Trophoblast cell (in vitro differentiated cells and primary cell): Measurements from ENCODE around the gene ALKBH5.

Source experiments
- DNase-seq, 2 donors: peaks; one replicate each; pipeline ENCODE4 v3.0.0-alpha.2; 2016
- H2AFZ ChIP-seq: 2 replicates; pipeline ENCODE4 v1.6.1; 2013; ENCODE audit warnings: low read length, moderate library complexity, mild to moderate bottlenecking; ENCODE audit not compliant: insufficient read depth, poor library complexity
- H2AK5ac ChIP-seq: 2 replicates; pipeline ENCODE4 v1.6.1; 2013; ENCODE audit warnings: mild to moderate bottlenecking, low read length
- H2BK120ac ChIP-seq: 2 replicates; pipeline ENCODE4 v1.6.1; 2013; ENCODE audit warnings: low read length, mild to moderate bottlenecking, moderate library complexity; ENCODE audit not compliant: insufficient read depth, poor library complexity
- H2BK12ac ChIP-seq: 2 replicates; pipeline ENCODE4 v1.6.1; 2013; ENCODE audit warnings: mild to moderate bottlenecking, low read length, moderate library complexity
- H2BK5ac ChIP-seq: 2 replicates; pipeline ENCODE4 v1.6.1; 2013; ENCODE audit warnings: low read length, low read depth, moderate library complexity, mild to moderate bottlenecking; ENCODE audit not compliant: poor library complexity
- H3K14ac ChIP-seq: 2 replicates; pipeline ENCODE4 v1.6.1; 2013; ENCODE audit warnings: mild to moderate bottlenecking, low read length
- H3K18ac ChIP-seq: 2 replicates; pipeline ENCODE4 v1.6.1; 2013; ENCODE audit warnings: mild to moderate bottlenecking, low read length
- H3K23ac ChIP-seq: 2 replicates; pipeline ENCODE4 v1.6.1; 2013; ENCODE audit warnings: low read length
- H3K27ac ChIP-seq: 2 replicates; pipeline ENCODE4 v1.5.1; 2013; ENCODE audit warnings: low read depth, mild to moderate bottlenecking, inconsistent platforms, low read length, moderate library complexity
- H3K27me3 ChIP-seq: 2 replicates; pipeline ENCODE4 v1.6.1; 2013; ENCODE audit warnings: inconsistent platforms, mild to moderate bottlenecking, low read length, moderate library complexity; ENCODE audit not compliant: insufficient read depth
- H3K36me3 ChIP-seq, 2 experiments: 1 replicate in 1 of 2; 2 replicates in 1 of 2; pipeline ENCODE4 v1.6.1; 2013; ENCODE audit warnings: low read length in 2 of 2, mild to moderate bottlenecking in 2 of 2, moderate library complexity in 1 of 2; ENCODE audit not compliant: insufficient read depth in 2 of 2, control insufficient read depth in 1 of 2
- H3K4ac ChIP-seq: 2 replicates; pipeline ENCODE4 v1.6.1; 2013; ENCODE audit warnings: low read depth, mild to moderate bottlenecking, low read length, moderate library complexity
- H3K4me1 ChIP-seq, 2 experiments: 1 replicate in 1 of 2; 2 replicates in 1 of 2; pipeline ENCODE4 v1.6.1; 2013; ENCODE audit warnings: low read length in 2 of 2, mild to moderate bottlenecking in 2 of 2, moderate library complexity in 1 of 2; ENCODE audit not compliant: insufficient read depth in 2 of 2, control insufficient read depth in 1 of 2
- H3K4me2 ChIP-seq: 2 replicates; pipeline ENCODE4 v1.6.1; 2013; ENCODE audit warnings: inconsistent platforms, mild to moderate bottlenecking, low read length, moderate library complexity
- H3K4me3 ChIP-seq: 2 replicates; pipeline ENCODE4 v1.5.1; 2013; ENCODE audit warnings: mild to moderate bottlenecking, low read depth, low read length, inconsistent platforms
- H3K79me1 ChIP-seq: one replicate; pipeline ENCODE4 v1.6.1; 2013; ENCODE audit warnings: low read length
- H3K79me2 ChIP-seq: 2 replicates; pipeline ENCODE4 v1.6.1; 2013; ENCODE audit warnings: low read length, mild to moderate bottlenecking; ENCODE audit not compliant: control insufficient read depth, insufficient read depth, poor library complexity
- H3K9ac ChIP-seq: 2 replicates; pipeline ENCODE4 v1.6.1; 2013; ENCODE audit warnings: mild to moderate bottlenecking, low read length
- H3K9me3 ChIP-seq: 2 replicates; pipeline ENCODE4 v1.6.1; 2013; ENCODE audit warnings: low read depth, mild to moderate bottlenecking, control low read depth, inconsistent platforms, low read length; ENCODE audit not compliant: insufficient read depth
- H4K12ac ChIP-seq: 2 replicates; pipeline ENCODE4 v1.6.1; 2013; ENCODE audit warnings: low read depth, mild to moderate bottlenecking, low read length, moderate library complexity
- H4K8ac ChIP-seq: 2 replicates; pipeline ENCODE4 v1.6.1; 2013; ENCODE audit warnings: low read depth, mild to moderate bottlenecking, low read length, moderate library complexity
- H4K91ac ChIP-seq: one replicate; pipeline ENCODE4 v1.6.1; 2013; ENCODE audit warnings: low read depth, mild to moderate bottlenecking, low read length, moderate library complexity
- WGBS: extraction: QIAGEN DNeasy Blood & Tissue Kit; methylation state at CpG from one replicate; pipeline ENCODE4 v1.1.7; 2013; ENCODE audit warnings: missing lambda C conversion rate; ENCODE audit not compliant: insufficient read length, insufficient coverage; ENCODE audit errors: extremely low coverage; 5-methylcytosine and 5-hydroxymethylcytosine counted together

Gene ALKBH5

DNA sequence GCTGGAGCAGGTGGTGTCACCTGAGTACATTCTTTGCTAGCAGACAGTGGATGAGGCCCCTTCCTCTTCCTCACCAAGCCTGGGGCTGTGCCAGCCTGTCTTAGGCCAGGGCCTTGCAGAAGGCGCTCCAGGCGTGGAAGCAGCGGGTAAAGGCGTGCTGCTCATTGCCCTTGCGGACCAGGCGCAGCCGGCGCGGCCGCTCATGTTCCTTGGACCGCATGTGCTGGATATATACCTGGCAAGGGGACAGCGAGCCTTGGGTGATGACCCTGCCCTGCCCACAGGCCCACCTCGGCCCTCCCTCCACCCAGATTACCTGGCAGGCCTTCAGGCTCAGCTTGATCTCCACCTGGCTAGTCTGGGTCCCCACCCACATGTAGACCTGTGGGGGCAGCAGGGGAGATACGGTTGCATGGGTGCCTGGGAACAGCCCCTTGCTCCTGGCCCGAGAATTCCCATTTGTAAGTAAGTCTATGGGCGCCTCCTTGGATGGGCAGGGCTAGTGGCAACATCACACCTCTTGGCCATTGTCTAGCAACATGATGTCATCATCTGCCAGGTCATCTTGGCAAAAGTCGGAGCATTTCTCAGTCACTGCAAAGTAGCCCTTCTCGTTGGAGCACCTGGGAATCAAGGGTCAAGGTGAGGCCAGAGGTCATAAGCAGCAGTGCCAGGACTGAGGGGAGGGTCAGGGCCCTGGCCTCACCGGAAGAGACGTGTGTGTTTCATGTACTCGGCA lies 61.6 kb downstream of the ALKBH5 start:
- H3K4me1 ChIP-seq, result no peaks in the 10 kb centered on the region
- H3K27ac ChIP-seq, result no peak overlapping the region

DNA sequence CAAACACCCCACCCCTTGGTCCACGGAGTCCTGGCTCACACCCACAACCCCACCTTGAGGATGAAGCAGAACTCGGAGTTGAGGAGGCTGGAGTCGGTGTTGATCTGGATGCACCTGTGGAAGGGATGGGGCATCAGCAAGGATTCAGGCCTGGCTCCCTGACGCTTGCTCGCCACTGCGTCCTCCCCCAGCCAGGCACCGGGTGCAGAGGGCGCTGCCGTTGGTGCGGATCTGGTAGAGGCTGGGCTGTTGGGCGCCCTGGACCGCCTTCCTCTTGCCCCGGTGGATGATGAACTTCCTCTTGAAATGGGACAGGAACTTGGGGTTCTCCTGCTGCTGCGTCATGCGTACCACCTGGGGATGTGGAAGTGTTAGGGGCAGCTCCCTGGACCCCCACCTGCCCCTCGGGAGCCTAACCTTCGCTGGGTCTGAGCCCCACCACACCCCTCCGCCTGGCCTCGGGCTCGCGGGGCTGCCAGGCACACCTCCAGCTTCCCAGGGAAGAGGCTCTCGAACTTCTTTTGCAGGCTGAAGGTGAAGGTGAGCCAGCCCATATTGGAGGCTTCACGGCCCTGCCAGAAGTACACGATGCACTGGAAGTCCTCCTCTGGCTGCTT lies 62.6 kb downstream of the ALKBH5 start:
- Histone ChIP-seq H2AFZ (no peak overlapping the region), H3K4me1 (no peaks in the 10 kb centered on the region), H3K79me1 (no peaks in the 10 kb centered on the region), H3K14ac (no peak overlapping the region), H3K23ac (no peak overlapping the region), H4K91ac (no peak overlapping the region), H2BK5ac (no peak overlapping the region), H3K4ac (no peak overlapping the region), H3K9me3 (peaks cover under 1% of the 10 kb centered on the region), H4K8ac (no peak overlapping the region), H3K4me3 (no peak overlapping the region), H3K27ac (no peak overlapping the region), H3K27me3 (no peaks in the 10 kb centered on the region), H2AK5ac (no peak overlapping the region), H3K36me3 (peaks cover 82% of the 10 kb centered on the region in 2 experiments), H2BK120ac (no peak overlapping the region), H2BK12ac (no peak overlapping the region), H3K79me2 (no peaks in the 10 kb centered on the region), H4K12ac (no peak overlapping the region), H3K9ac (no peak overlapping the region), H3K18ac (no peak overlapping the region), H3K4me2 (no peak overlapping the region)
- DNase-seq, result no peak
- no CpG with 5 or more reads among the region's 24 CpGs for WGBS

More for the DNA sequence above, 61.6 kb downstream of the ALKBH5 start:
- H2AFZ ChIP-seq, result no peak overlapping the region
- H2BK120ac ChIP-seq, result no peak overlapping the region
- H3K23ac ChIP-seq, result no peak overlapping the region
- no peak overlapping the region for H4K12ac ChIP-seq
- DNase-seq, result no peak
- no peak overlapping the region for H3K14ac ChIP-seq
- no peak overlapping the region for H3K4ac ChIP-seq
- H3K79me1 ChIP-seq, result no peaks in the 10 kb centered on the region
- H2AK5ac ChIP-seq, result no peak overlapping the region
- H3K4me3 ChIP-seq, result no peak overlapping the region
- H3K36me3 ChIP-seq, result peaks cover 82% of the 10 kb centered on the region in 2 experiments
- H4K8ac ChIP-seq, result no peak overlapping the region
- H2BK12ac ChIP-seq, result no peak overlapping the region
- no peak overlapping the region for H3K4me2 ChIP-seq
- H3K9me3 ChIP-seq, result peaks cover 1% of the 10 kb centered on the region
- no peaks in the 10 kb centered on the region for H3K79me2 ChIP-seq
- no CpG with 5 or more reads among the region's 21 CpGs for WGBS
- no peaks in the 10 kb centered on the region for H3K27me3 ChIP-seq
- no peak overlapping the region for H4K91ac ChIP-seq
- H3K18ac ChIP-seq, result no peak overlapping the region
- H3K9ac ChIP-seq, result no peak overlapping the region
- H2BK5ac ChIP-seq, result no peak overlapping the region

- no peaks in the 10 kb centered on the region for H3K9me3 ChIP-seq
- DNase-seq, result peak; percentile 82 to 90
- H3K4me2 ChIP-seq, result peak overlapping the region; percentile 37
- H3K79me1 ChIP-seq, result no peaks in the 10 kb centered on the region
- no peak overlapping the region for H3K4ac ChIP-seq
- H2AFZ ChIP-seq, result no peak overlapping the region
- H4K91ac ChIP-seq, result no peak overlapping the region
- no peak overlapping the region for H3K18ac ChIP-seq
- H3K79me2 ChIP-seq, result no peaks in the 10 kb centered on the region
- no peak overlapping the region for H2BK120ac ChIP-seq
- H3K4me3 ChIP-seq, result no peak overlapping the region
- H3K27ac ChIP-seq, result no peak overlapping the region
- no peak overlapping the region for H3K9ac ChIP-seq
- WGBS, result no CpG with 5 or more reads among the region's 46 CpGs
- no peak overlapping the region for H3K14ac ChIP-seq
- H2BK12ac ChIP-seq, result no peak overlapping the region
- no peak overlapping the region for H2AK5ac ChIP-seq
- H3K27me3 ChIP-seq, result no peaks in the 10 kb centered on the region
- no peaks in the 10 kb centered on the region for H3K4me1 ChIP-seq
- H4K12ac ChIP-seq, result no peak overlapping the region
- H3K36me3 ChIP-seq, result peaks cover 82% of the 10 kb centered on the region in 2 experiments
- H4K8ac ChIP-seq, result no peak overlapping the region
- no peak overlapping the region for H3K23ac ChIP-seq
- no peak overlapping the region for H2BK5ac ChIP-seq
These were observed 63.4 kb downstream of the ALKBH5 start for GRCh38 chr17:18246880-18247612.

DNA sequence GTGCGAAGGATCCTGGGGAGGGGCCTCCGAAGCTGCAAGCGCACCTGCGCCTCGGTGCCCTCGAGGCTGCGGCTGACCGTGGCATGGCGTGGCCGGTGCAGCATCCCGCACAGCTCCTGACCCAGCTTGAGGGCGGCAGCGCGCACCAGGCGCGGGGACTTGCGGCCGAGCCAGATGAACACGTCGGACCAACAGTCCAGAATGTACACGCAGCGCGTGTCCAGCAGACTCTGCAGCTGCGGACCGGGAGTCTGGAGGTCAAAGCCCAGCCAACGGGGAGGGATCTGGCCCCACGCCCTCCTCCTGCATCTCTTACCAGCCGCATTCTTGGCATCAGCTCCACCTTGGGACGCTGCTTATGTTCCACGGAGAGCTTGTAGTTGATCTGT lies 64.0 kb downstream of the ALKBH5 start:
- Histone ChIP-seq H2BK5ac (no peak overlapping the region), H3K79me1 (no peaks in the 10 kb centered on the region), H3K36me3 (peaks cover 82% of the 10 kb centered on the region in 2 experiments), H3K9me3 (no peaks in the 10 kb centered on the region), H3K23ac (no peak overlapping the region), H2AFZ (no peak overlapping the region), H4K8ac (no peak overlapping the region), H4K91ac (no peak overlapping the region), H3K4me2 (no peak overlapping the region), H3K4me1 (no peaks in the 10 kb centered on the region), H3K27me3 (no peaks in the 10 kb centered on the region), H3K27ac (no peak overlapping the region), H3K4me3 (no peak overlapping the region), H2BK120ac (no peak overlapping the region), H2AK5ac (no peak overlapping the region), H3K4ac (no peak overlapping the region), H2BK12ac (no peak overlapping the region), H3K9ac (no peak overlapping the region), H3K79me2 (no peaks in the 10 kb centered on the region), H3K14ac (no peak overlapping the region), H3K18ac (no peak overlapping the region), H4K12ac (no peak overlapping the region)
- WGBS, result no CpG with 5 or more reads among the region's 30 CpGs
- no peak for DNase-seq
